Measurements from ENCODE around the gene SV2A.
"Not testable (repeated sequence)": the region's sequence is repeated elsewhere in the genome, so short reads cannot be mapped to it uniquely, and the experiment has no call there.

GRCh38 chr1:149866887-149867286 lies 50.8 kb downstream of the SV2A start:
- not testable (repeated sequence) for TF ChIP-seq POLR2A (IDR thresholded peaks at IDR 0.05; ENCODE audit: low read length); GATA1 (IDR thresholded peaks at IDR 0.05; ENCODE audit: low read depth, low read length)

All from erythroblast (primary cell).